ENCODE results near the gene TUBA4B. TPM values are rescaled to one million over a fixed set of nuclear protein-coding genes. Genes with fewer than 3 reads are reported as not detected.
"Not testable (repeated sequence)": the region's sequence is repeated elsewhere in the genome, so short reads cannot be mapped to it uniquely, and the experiment has no call there.

Gene TUBA4B
- total RNA-seq, 1 donor from 2014 or later = not detected

- no peak for DNase-seq (ENCODE audit: low read depth in 2 of 2)
These were observed 5.1 kb upstream of the TUBA4B start for GRCh38 chr2:219247678-219248642.

GRCh38 chr2:219248845-219249202 is 4.2 kb upstream of the TUBA4B start:
- DNase-seq (ENCODE audit: low read depth in 2 of 2) = no peak

- DNase-seq (ENCODE audit: low read depth in 2 of 2) = peak; percentile 70 to 77
These were observed 3.7 kb upstream of the TUBA4B start for GRCh38 chr2:219249203-219249980.

GRCh38 chr2:219250049-219250781 is 2.8 kb upstream of the TUBA4B start:
- DNase-seq (ENCODE audit: low read depth in 2 of 2) = no peak

GRCh38 chr2:219251656-219252055 is 1.4 kb upstream of the TUBA4B start:
- no peak for DNase-seq (ENCODE audit: low read depth in 2 of 2)

GRCh38 chr2:219252084-219252483 is 959 bp upstream of the TUBA4B start:
- DNase-seq (ENCODE audit: low read depth in 2 of 2) = no peak

GRCh38 chr2:219252570-219252899 is 508 bp upstream of the TUBA4B start:
- DNase-seq (ENCODE audit: low read depth in 2 of 2) = no peak

GRCh38 chr2:219253753-219254589 is 928 bp downstream of the TUBA4B start, which contains the start of gene TUBA4A:
TUBA4A (minus strand) TSS chr2:219253918; CDS start chr2:219253858, 60 bp downstream.
- peak; percentile 71 to 79 for DNase-seq (ENCODE audit: low read depth in 2 of 2)

- no peak for DNase-seq (ENCODE audit: low read depth in 2 of 2)
These were observed 1.7 kb downstream of the TUBA4B start for GRCh38 chr2:219254590-219255201.

- not testable (repeated sequence) for DNase-seq (ENCODE audit: low read depth in 2 of 2)
These were observed 5.9 kb downstream of the TUBA4B start for GRCh38 chr2:219258942-219259341.

GRCh38 chr2:219261024-219261855 is 8.2 kb downstream of the TUBA4B start:
- DNase-seq (ENCODE audit: low read depth in 2 of 2) = no peak

- no peak for DNase-seq (ENCODE audit: low read depth in 2 of 2)
These were observed 13.2 kb downstream of the TUBA4B start for GRCh38 chr2:219266232-219266631.

- DNase-seq (ENCODE audit: low read depth in 2 of 2) = no peak
These were observed 13.8 kb downstream of the TUBA4B start for GRCh38 chr2:219266886-219267285.

- no peak for DNase-seq (ENCODE audit: low read depth in 2 of 2)
These were observed 15.3 kb downstream of the TUBA4B start for GRCh38 chr2:219268294-219268693.

- no peak for DNase-seq (ENCODE audit: low read depth in 2 of 2)
These were observed 16.5 kb downstream of the TUBA4B start for GRCh38 chr2:219269362-219270054.

GRCh38 chr2:219270055-219270372 is 17.0 kb downstream of the TUBA4B start:
- DNase-seq (ENCODE audit: low read depth in 2 of 2) = no peak

- DNase-seq (ENCODE audit: low read depth in 2 of 2) = no peak
These were observed 18.0 kb downstream of the TUBA4B start for GRCh38 chr2:219271021-219271420.

GRCh38 chr2:219272356-219272755 is 19.3 kb downstream of the TUBA4B start:
- DNase-seq (ENCODE audit: low read depth in 2 of 2) = no peak

GRCh38 chr2:219272995-219273394 is 20.0 kb downstream of the TUBA4B start:
- DNase-seq (ENCODE audit: low read depth in 2 of 2) = no peak
